WTC11 (cell line): ENCODE measurements around the gene NFKBIE.

Experiments used
- CREM ChIP-seq: sonication (generic); formaldehyde crosslinking; IDR thresholded peaks from 2 replicates; pipeline ENCODE4 v1.8.1; 2022; ENCODE audit warnings: mild to moderate bottlenecking, missing genetic modification reagents, moderate library complexity
- FOXK1 ChIP-seq: sonication (generic); formaldehyde crosslinking; IDR thresholded peaks from 2 replicates; pipeline ENCODE4 v1.8.0; 2022; ENCODE audit warnings: mild to moderate bottlenecking, moderate library complexity, missing genetic modification reagents
- TEAD4 ChIP-seq: sonication (generic); formaldehyde crosslinking; IDR thresholded peaks from 2 replicates; pipeline ENCODE4 v1.8.0; 2022; ENCODE audit warnings: mild to moderate bottlenecking, missing genetic modification reagents
- TF ChIP-seq, protein P1 (sequence below): fragments of 250-450 bp; sonication (Bioruptor Pico); IDR thresholded peaks from 2 replicates; pipeline ENCODE4 v1.9.0; 2021; ENCODE audit warnings: moderate library complexity, mild to moderate bottlenecking, inconsistent platforms, borderline replicate concordance
- TF ChIP-seq, protein P2 (sequence below): fragments of 200-600 bp; IDR thresholded peaks from 2 replicates; pipeline ENCODE4 v1.8.0; 2022; ENCODE audit warnings: antibody characterized with exemption
- TF ChIP-seq, protein P3 (sequence below): sonication (generic); formaldehyde crosslinking; IDR thresholded peaks from 2 replicates; pipeline ENCODE4 v1.8.0; 2022; ENCODE audit warnings: mild to moderate bottlenecking, missing genetic modification reagents

GRCh38 chr6:44256775-44257024 lies 8.7 kb downstream of the NFKBIE start:
- TF ChIP-seq FOXK1 (CRISPR knock-in tag) (no peak), TEAD4 (CRISPR knock-in tag) (no peak), CREM (CRISPR knock-in tag) (no peak)
- TF ChIP-seq, protein P1, sequence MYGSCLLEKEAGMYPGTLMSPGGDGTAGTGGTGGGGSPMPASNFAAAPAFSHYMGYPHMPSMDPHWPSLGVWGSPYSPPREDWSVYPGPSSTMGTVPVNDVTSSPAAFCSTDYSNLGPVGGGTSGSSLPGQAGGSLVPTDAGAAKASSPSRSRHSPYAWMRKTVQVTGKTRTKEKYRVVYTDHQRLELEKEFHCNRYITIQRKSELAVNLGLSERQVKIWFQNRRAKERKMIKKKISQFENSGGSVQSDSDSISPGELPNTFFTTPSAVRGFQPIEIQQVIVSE, result no peak
- TF ChIP-seq, protein P2, sequence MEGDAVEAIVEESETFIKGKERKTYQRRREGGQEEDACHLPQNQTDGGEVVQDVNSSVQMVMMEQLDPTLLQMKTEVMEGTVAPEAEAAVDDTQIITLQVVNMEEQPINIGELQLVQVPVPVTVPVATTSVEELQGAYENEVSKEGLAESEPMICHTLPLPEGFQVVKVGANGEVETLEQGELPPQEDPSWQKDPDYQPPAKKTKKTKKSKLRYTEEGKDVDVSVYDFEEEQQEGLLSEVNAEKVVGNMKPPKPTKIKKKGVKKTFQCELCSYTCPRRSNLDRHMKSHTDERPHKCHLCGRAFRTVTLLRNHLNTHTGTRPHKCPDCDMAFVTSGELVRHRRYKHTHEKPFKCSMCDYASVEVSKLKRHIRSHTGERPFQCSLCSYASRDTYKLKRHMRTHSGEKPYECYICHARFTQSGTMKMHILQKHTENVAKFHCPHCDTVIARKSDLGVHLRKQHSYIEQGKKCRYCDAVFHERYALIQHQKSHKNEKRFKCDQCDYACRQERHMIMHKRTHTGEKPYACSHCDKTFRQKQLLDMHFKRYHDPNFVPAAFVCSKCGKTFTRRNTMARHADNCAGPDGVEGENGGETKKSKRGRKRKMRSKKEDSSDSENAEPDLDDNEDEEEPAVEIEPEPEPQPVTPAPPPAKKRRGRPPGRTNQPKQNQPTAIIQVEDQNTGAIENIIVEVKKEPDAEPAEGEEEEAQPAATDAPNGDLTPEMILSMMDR, result no peak
- TF ChIP-seq, protein P3, sequence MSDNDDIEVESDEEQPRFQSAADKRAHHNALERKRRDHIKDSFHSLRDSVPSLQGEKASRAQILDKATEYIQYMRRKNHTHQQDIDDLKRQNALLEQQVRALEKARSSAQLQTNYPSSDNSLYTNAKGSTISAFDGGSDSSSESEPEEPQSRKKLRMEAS, result no peak
